GM12872 (cell line): ENCODE measurements around the gene ARHGEF3.

Source experiments
- CTCF ChIP-seq: IDR thresholded peaks from 3 replicates; pipeline ENCODE4 v1.5.1; 2011; ENCODE audit warnings: low read depth, mild to moderate bottlenecking, low read length, moderate library complexity; ENCODE audit not compliant: insufficient read depth

The ARHGEF3 gene

GRCh38 chr3:56801662-56802377, at the start of gene ARHGEF3:
Gene ARHGEF3, minus strand, starts transcription at chr3:56801949. Its CDS starts 151 bp downstream, at chr3:56801798.
- peak; percentile 74 for TF ChIP-seq CTCF

GRCh38 chr3:56849698-56850097, 47.9 kb upstream of the ARHGEF3 start:
- TF ChIP-seq CTCF: no peak

- no peak for TF ChIP-seq CTCF
Measured at GRCh38 chr3:56845505-56845904, 43.8 kb upstream of the ARHGEF3 start.

- no peak for TF ChIP-seq CTCF
Measured at GRCh38 chr3:56844536-56844935, 42.8 kb upstream of the ARHGEF3 start.

GRCh38 chr3:56839784-56840715, 38.3 kb upstream of the ARHGEF3 start:
- TF ChIP-seq CTCF: no peak

GRCh38 chr3:56838448-56838847, 36.7 kb upstream of the ARHGEF3 start:
- no peak for TF ChIP-seq CTCF

GRCh38 chr3:56837196-56837955, 35.6 kb upstream of the ARHGEF3 start:
- no peak for TF ChIP-seq CTCF
